ENCODE results near the gene ATP2C1. TPM values are rescaled to one million over a fixed set of nuclear protein-coding genes. Genes with fewer than 3 reads are reported as not detected.

ATP2C1 gene
- total and polyA plus RNA-seq, 2 donors (not counting 3 experiments of a cell fraction or from before 2014, with no cell fraction given): 50.1 to 73.3 TPM

- BruUV-seq (replicated peaks): no TSS peak
- FAIRE-seq: no peak
- H3K9ac ChIP-seq (replicated peaks; ENCODE audit: extremely low read depth, insufficient read depth, low read length): no peak overlapping the region
Observed at GRCh38 chr3:130935761-130936492, 42.0 kb downstream of the ATP2C1 start.

GRCh38 chr3:130939753-130940152 lies 45.9 kb downstream of the ATP2C1 start:
- intact Hi-C loops (cut with micrococcal nuclease): no loop called here
- no peak for DNase-seq (ENCODE audit: low read depth, low spot score)
- peaks cover 7% of the 10 kb centered on the region in 2 experiments for H3K36me3 ChIP-seq (ENCODE audit: control insufficient read depth in 2 of 2, extremely low read depth in 1 of 2, insufficient read depth in 2 of 2, low read length in 2 of 2)
- no peaks in the 10 kb centered on the region for H3K27me3 ChIP-seq (ENCODE audit: control insufficient read depth in 2 of 2, insufficient read depth in 2 of 2, low read length in 2 of 2)
- H3K79me2 ChIP-seq (ENCODE audit: control insufficient read depth, insufficient read depth, low read length): no peaks in the 10 kb centered on the region
- H3K4me1 ChIP-seq (ENCODE audit: control insufficient read depth, extremely low read depth, insufficient read depth, low read length): no peaks in the 10 kb centered on the region
- ChIA-PET POLR2A (no interaction called here), CTCF (no interaction called here)
- no TSS peak for BruUV-seq (replicated peaks)
- H3K9me1 ChIP-seq (replicated peaks; ENCODE audit: control insufficient read depth, extremely low read depth, insufficient read depth, low read length): no peaks in the 10 kb centered on the region
- H3K9ac ChIP-seq (replicated peaks; ENCODE audit: extremely low read depth, insufficient read depth, low read length): no peak overlapping the region
- TF ChIP-seq JUN (IDR thresholded peaks at IDR 0.05; ENCODE audit: borderline replicate concordance, insufficient read depth, insufficient read length, low read depth): no peak
- no peak for TF ChIP-seq GATA2 (IDR thresholded peaks at IDR 0.05; ENCODE audit: insufficient read depth, insufficient read length, low read depth, low read length)
- dilution Hi-C loops (cut with MboI; ENCODE audit: extremely low pct_ligation_motif_present, low sequenced_read_pairs): no loop called here
- H3K27ac ChIP-seq (ENCODE audit: insufficient read depth, low read depth, low read length): no peak overlapping the region
- H3K9me3 ChIP-seq (replicated peaks; ENCODE audit: control insufficient read depth, insufficient read depth, low read length): no peaks in the 10 kb centered on the region
- H3K4me2 ChIP-seq (ENCODE audit: insufficient read depth, low read length): no peak overlapping the region
- no peak for FAIRE-seq
- H3K4me3 ChIP-seq (replicated peaks in 1 of 3; ENCODE audit: insufficient read depth in 1 of 3, low read depth in 1 of 3, low read length in 3 of 3): no peak overlapping the region
- no peaks in the 10 kb centered on the region for H4K20me1 ChIP-seq (replicated peaks; ENCODE audit: control insufficient read depth, extremely low read depth, insufficient read depth, low read length)
- H2AFZ ChIP-seq (ENCODE audit: low read depth, low read length): no peak overlapping the region

More at GRCh38 chr3:130935761-130936492, 42.0 kb downstream of the ATP2C1 start:
- no peak overlapping the region for H3K4me2 ChIP-seq (ENCODE audit: insufficient read depth, low read length)
- no peaks in the 10 kb centered on the region for H3K9me1 ChIP-seq (replicated peaks; ENCODE audit: control insufficient read depth, extremely low read depth, insufficient read depth, low read length)
- H3K27ac ChIP-seq (ENCODE audit: insufficient read depth, low read depth, low read length): no peak overlapping the region
- intact Hi-C loops (cut with micrococcal nuclease) (no loop called here), dilution Hi-C loops (cut with MboI; ENCODE audit: extremely low pct_ligation_motif_present, low sequenced_read_pairs) (no loop called here)
- DNase-seq (ENCODE audit: low read depth, low spot score): no peak
- no peaks in the 10 kb centered on the region for H3K4me1 ChIP-seq (ENCODE audit: control insufficient read depth, extremely low read depth, insufficient read depth, low read length)
- no peak overlapping the region for H3K4me3 ChIP-seq (replicated peaks in 1 of 3; ENCODE audit: insufficient read depth in 1 of 3, low read depth in 1 of 3, low read length in 3 of 3)
- TF ChIP-seq EZH2 (IDR thresholded peaks at IDR 0.05; ENCODE audit: borderline replicate concordance, low read depth, low read length, severe bottlenecking) (no peak), POLR2A (IDR thresholded peaks at IDR 0.05; ENCODE audit: low read depth, low read length) (no peak), GATA2 (IDR thresholded peaks at IDR 0.05; ENCODE audit: insufficient read depth, insufficient read length, low read depth, low read length) (no peak), MAX (IDR thresholded peaks at IDR 0.05; ENCODE audit: insufficient read depth, insufficient read length) (no peak), FOS (IDR thresholded peaks at IDR 0.05; ENCODE audit: borderline replicate concordance, insufficient read depth, low read length) (no peak)
- H3K36me3 ChIP-seq (ENCODE audit: control insufficient read depth in 2 of 2, extremely low read depth in 1 of 2, insufficient read depth in 2 of 2, low read length in 2 of 2): peaks cover 0 to 2% of the 10 kb centered on the region in 2 experiments
- no peaks in the 10 kb centered on the region for H3K79me2 ChIP-seq (ENCODE audit: control insufficient read depth, insufficient read depth, low read length)
- H3K27me3 ChIP-seq (ENCODE audit: control insufficient read depth in 2 of 2, insufficient read depth in 2 of 2, low read length in 2 of 2): no peaks in the 10 kb centered on the region
- H3K9me3 ChIP-seq (replicated peaks; ENCODE audit: control insufficient read depth, insufficient read depth, low read length): no peaks in the 10 kb centered on the region
- H4K20me1 ChIP-seq (replicated peaks; ENCODE audit: control insufficient read depth, extremely low read depth, insufficient read depth, low read length): no peaks in the 10 kb centered on the region
- ChIA-PET CTCF (interaction anchor here (1.2 kb wide), 1 partner anchor 12 kb away, joined by 4 read pairs; no protein-coding TSS in a partner anchor), POLR2A (no interaction called here)
- no peak overlapping the region for H2AFZ ChIP-seq (ENCODE audit: low read depth, low read length)

Measured in endothelial cell of umbilical vein (primary cell).